Dedifferentiated amniotic fluid mesenchymal stem cell (primary cell): ENCODE data around the gene PDIK1L.
A peak's percentile ranks its signal among the peaks of the same experiment; 100 is the strongest.

Experiments used
- DNase-seq: peaks from one replicate; pipeline ENCODE4 v3.0.0-alpha.2; 2016; ENCODE audit errors: extremely low spot score

The PDIK1L gene

GRCh38 chr1:26122988-26123973 is 11.7 kb downstream of the PDIK1L start:
- DNase-seq, result no peak

GRCh38 chr1:26124418-26125331 is 13.1 kb downstream of the PDIK1L start:
- DNase-seq, result no peak

- no peak for DNase-seq
Observed at GRCh38 chr1:26125382-26125781, 13.8 kb downstream of the PDIK1L start.

GRCh38 chr1:26125946-26126320 is 14.3 kb downstream of the PDIK1L start:
- DNase-seq, result no peak

- DNase-seq, result no peak
Observed at GRCh38 chr1:26126321-26127084, 14.9 kb downstream of the PDIK1L start.

GRCh38 chr1:26127235-26128163 is 15.9 kb downstream of the PDIK1L start:
- no peak for DNase-seq

GRCh38 chr1:26129778-26130177 is 18.2 kb downstream of the PDIK1L start:
- no peak for DNase-seq

- no peak for DNase-seq
Observed at GRCh38 chr1:26130695-26131094, 19.1 kb downstream of the PDIK1L start.

- no peak for DNase-seq
Observed at GRCh38 chr1:26132128-26132833, 20.7 kb downstream of the PDIK1L start.

- no peak for DNase-seq
Observed at GRCh38 chr1:26132834-26133167, 21.2 kb downstream of the PDIK1L start.

GRCh38 chr1:26134466-26134865 is 22.8 kb downstream of the PDIK1L start:
- DNase-seq, result no peak

GRCh38 chr1:26138974-26139558 is 27.4 kb downstream of the PDIK1L start:
- no peak for DNase-seq

GRCh38 chr1:26142159-26142558 is 30.5 kb downstream of the PDIK1L start:
- DNase-seq, result no peak

- peak; percentile 82 for DNase-seq
Observed at GRCh38 chr1:26145041-26145959, 33.7 kb downstream of the PDIK1L start.

- no peak for DNase-seq
Observed at GRCh38 chr1:26145960-26146294, 34.3 kb downstream of the PDIK1L start.

GRCh38 chr1:26148887-26149286 is 37.3 kb downstream of the PDIK1L start:
- DNase-seq, result no peak

GRCh38 chr1:26153966-26154532 is 42.4 kb downstream of the PDIK1L start:
- no peak for DNase-seq

GRCh38 chr1:26154750-26155149 is 43.1 kb downstream of the PDIK1L start:
- no peak for DNase-seq
